ENCODE data around the gene NUFIP1.

DNA sequence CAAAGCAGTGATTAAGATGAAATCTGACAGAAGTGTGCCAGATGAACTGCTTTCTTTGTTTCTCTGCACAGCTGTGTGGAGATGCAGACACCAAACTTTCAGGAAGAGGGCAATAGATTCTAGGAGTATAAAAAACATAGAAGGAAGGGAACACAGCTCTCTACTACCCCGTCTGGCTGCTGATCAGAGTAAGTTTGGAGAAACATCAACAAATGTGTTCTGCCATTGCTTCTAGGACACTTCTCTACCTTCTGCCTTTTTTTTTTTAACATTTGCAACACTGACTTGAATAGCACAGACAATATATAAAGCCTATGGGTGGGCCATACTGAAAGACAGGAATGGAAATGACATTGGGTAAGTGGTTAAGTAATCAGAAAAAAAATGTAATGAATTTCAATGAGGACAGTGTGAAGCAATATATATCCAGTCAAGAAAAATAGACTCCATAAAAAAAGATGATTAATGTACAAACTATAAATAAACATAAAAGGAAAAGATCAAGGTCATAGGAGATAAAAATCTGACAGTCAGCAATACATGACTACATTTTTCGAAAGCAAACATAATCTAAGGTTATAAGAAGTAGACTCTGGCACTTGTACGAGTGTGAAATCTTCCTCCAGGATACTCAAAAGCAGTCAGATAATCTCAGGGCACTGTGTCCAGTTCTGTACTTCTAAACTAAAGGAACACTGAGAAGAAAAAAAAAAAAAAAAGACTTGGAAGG, 21.4 kb downstream of the NUFIP1 start:
- TF ChIP-seq, protein P1, sequence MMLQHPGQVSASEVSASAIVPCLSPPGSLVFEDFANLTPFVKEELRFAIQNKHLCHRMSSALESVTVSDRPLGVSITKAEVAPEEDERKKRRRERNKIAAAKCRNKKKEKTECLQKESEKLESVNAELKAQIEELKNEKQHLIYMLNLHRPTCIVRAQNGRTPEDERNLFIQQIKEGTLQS (IDR thresholded peaks at IDR 0.05) = no peak
- TF ChIP-seq CEBPB (IDR thresholded peaks at IDR 0.05; ENCODE audit: low read depth) (no peak), SP1 (IDR thresholded peaks at IDR 0.05; ENCODE audit: low read depth) (no peak)
- TF ChIP-seq, protein P2, sequence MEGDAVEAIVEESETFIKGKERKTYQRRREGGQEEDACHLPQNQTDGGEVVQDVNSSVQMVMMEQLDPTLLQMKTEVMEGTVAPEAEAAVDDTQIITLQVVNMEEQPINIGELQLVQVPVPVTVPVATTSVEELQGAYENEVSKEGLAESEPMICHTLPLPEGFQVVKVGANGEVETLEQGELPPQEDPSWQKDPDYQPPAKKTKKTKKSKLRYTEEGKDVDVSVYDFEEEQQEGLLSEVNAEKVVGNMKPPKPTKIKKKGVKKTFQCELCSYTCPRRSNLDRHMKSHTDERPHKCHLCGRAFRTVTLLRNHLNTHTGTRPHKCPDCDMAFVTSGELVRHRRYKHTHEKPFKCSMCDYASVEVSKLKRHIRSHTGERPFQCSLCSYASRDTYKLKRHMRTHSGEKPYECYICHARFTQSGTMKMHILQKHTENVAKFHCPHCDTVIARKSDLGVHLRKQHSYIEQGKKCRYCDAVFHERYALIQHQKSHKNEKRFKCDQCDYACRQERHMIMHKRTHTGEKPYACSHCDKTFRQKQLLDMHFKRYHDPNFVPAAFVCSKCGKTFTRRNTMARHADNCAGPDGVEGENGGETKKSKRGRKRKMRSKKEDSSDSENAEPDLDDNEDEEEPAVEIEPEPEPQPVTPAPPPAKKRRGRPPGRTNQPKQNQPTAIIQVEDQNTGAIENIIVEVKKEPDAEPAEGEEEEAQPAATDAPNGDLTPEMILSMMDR (IDR thresholded peaks at IDR 0.05 in 2 of 3, conservative IDR thresholded peaks at IDR 0.05 in 1 of 3; ENCODE audit: borderline replicate concordance in 1 of 3, insufficient read depth in 1 of 3, low read depth in 2 of 3, low read length in 2 of 3) = no peak

All from HCT116 (cell line).